ENCODE data around the gene EIF6.
"Not testable (repeated sequence)": the region's sequence is repeated elsewhere in the genome, so short reads cannot be mapped to it uniquely, and the experiment has no call there.

The EIF6 gene

DNA sequence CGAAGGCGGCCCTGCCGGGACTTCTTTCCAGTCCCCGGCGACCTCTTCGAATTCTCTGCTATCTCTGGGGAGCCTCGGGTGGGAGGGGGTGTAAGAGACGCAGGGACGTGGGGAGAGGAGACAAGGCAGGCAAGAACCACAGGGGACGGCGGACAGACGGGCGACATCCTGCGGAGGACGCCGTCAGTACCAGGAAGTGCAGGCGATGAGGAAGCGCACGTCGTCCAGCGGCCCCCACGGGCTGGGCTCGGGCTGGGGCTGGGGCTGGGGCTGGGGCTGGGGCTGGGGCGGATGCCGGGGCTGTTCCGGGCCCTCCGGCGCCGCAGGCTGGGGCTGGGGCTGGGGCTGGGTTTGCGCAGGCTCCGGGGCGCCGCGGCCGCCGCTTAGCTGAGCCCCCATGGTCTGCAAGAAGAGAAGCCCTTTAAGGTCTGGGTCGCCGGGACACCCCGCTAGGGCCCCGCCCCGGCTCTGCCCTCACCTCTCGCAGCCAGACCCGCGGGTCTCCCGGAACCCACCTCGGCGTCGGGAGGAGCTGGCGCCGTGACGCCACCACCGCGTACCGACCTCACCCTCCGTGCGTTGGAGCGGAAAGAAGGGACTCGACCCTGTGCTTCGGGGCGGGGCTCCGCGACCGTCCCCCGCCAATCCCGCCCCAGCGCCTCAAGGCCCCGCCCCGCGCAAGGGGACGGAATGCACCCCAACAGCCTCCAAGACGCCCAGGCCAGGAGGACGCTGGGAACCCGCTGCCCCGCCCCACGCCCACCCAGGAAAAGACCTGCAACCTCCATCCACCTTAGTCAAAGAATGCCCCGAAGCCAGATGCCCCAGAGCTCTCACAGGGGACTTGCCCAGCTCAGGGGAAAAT, 6.8 kb downstream of the EIF6 start, which contains the start of gene MMP24OS:
TSS of gene MMP24OS (minus strand) at position 592 of the 865 bp plus-strand sequence. CDS start at position 399, 193 bp downstream.
- peak; percentile 96 for DNase-seq

DNA sequence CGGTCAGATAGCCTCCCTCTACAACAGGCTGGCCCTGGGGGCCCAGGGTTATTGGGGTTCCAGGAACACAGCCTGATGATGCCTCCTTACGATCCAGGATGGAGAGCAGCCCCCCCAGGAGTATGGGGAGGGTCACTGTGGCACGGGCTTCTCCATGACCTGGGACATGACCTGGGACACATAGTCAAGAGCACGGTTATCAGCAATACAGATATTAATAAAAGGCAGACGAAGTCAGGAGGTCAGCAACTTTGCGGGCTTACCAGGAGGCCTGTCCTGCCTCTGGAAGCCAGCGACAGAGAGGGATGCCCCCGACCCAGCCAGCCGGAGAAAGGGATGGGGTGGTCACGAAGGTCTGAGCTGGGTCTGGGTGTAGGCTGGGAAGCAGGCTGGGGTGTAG, 7.4 kb downstream of the EIF6 start:
- no peak for DNase-seq

DNA sequence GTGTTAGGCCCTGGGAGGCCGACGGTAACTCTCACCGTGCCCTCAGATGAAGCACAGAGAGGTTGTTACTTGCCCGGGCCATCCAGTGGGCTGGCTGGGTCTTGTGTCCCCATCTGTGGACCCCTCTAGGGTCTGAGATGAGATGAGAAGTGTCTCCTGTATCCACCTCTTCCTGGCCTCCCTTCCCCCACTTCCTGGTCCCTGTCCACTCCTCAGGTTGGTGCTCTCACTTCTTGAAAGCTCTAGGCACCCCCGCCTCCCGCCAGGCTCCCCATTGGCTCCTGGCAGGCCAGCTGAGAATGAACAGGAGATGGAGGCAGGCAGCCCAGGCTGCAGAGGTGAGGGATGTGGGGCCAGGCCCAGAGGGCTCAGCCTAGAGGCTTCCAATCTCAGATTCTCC, 8.2 kb downstream of the EIF6 start:
- no peak for DNase-seq

DNA sequence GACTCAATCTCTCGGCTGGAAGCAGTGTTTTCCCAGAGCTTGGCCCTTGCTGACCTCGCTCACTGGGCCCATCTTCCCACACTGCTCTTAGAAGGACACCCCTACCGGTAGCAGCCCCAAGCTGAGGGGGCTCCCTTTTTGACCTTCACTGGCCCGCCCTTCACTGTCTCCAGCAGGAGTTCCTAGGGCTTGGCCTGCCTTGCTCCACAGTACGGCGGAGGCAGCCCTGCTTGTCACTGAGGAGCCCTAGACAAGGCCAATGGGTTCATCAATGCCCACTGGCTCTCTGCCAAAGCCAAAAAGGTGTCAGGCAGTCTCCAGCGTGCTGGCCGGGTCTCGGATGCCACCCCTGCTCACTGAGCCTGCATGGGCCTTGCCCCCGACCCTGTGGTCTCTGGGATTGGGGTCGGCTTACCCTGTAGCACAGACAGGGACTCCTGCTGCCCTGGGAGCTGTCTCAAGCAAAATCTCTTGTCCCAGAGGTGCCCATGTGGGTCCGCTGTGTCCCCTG, 8.8 kb downstream of the EIF6 start:
- DNase-seq = no peak

DNA sequence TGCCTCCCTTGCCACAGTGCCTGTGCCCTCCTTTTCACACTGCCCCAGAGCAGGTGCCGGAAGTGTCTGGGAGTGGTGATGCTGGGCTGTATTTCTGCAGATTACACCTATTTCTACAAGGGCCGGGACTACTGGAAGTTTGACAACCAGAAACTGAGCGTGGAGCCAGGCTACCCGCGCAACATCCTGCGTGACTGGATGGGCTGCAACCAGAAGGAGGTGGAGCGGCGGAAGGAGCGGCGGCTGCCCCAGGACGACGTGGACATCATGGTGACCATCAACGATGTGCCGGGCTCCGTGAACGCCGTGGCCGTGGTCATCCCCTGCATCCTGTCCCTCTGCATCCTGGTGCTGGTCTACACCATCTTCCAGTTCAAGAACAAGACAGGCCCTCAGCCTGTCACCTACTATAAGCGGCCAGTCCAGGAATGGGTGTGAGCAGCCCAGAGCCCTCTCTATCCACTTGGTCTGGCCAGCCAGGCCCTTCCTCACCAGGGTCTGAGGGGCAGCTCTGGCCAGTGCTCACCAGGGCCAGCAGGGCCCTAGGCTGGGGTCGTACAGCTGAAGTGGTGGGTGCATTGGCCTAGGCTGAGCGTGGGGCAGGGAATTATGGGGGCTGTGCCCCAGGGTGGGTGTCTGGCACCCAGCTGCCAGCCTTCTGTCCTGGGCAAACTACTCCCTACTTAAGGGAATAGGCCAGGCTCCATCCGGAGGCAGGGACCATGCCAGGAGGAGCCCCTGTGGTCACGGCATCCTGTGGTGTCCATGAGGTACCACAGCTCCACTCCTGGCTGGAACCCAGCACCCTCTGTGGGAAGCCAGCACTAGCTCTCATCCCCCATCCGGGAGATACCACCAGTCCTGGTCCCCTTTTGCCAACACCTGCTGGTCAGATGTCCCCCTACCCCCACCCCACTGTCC, 10.1 kb downstream of the EIF6 start:
- DNase-seq = no peak

DNA sequence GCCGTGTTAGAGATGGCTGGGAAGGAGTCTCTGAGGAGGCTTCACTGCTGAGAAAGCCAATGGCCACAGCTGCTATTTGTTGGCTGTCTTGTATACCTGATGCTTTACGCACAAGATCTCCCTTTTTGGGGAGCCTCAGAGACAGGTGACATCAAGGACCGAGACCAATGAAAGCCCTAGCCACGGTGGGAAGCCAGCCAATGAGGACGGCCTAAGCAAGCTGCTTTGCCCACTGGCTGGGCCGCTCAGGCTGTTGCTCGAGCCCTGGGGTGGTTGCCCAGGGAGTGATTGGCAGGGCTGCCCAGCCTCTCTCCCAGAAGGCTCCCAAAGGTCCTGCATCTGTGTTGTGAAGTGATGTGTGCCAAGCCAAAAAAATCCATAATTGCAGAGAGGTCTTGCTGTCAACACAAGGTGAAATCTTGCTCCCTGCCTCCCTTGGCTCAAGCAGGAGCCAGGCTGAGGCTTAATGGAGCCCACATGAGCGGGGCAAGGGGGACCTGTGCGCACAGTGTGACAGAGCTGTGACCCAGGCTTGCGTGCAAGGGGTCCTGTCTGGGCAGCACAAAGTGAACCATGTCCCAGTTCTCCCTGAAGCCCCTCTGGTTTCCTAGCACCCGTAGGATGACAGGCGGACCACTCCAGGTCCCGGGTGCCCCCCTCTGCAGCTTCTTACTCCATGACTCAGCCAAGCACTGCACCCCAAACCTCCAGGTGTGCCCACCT, 11.0 kb downstream of the EIF6 start:
- no peak for DNase-seq

DNA sequence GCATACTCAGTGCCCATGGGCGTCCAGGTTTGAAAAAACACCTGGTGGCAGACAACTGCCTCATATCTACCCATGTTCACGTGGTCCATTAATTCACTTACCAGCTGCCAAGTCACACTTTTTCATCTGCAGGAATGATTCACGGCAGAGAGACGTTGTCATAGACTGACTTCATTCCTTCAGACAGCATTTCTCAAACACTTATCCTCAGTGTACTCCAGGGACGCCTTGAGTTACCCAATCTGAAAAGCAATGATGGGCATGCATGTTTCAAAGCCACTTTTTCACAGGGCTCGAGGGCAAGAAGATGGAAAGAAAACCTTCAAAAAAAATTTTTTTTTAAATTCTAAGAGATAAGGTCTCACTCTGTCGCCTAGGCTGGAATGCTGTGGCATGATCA, 12.7 kb downstream of the EIF6 start:
- no peak for DNase-seq

DNA sequence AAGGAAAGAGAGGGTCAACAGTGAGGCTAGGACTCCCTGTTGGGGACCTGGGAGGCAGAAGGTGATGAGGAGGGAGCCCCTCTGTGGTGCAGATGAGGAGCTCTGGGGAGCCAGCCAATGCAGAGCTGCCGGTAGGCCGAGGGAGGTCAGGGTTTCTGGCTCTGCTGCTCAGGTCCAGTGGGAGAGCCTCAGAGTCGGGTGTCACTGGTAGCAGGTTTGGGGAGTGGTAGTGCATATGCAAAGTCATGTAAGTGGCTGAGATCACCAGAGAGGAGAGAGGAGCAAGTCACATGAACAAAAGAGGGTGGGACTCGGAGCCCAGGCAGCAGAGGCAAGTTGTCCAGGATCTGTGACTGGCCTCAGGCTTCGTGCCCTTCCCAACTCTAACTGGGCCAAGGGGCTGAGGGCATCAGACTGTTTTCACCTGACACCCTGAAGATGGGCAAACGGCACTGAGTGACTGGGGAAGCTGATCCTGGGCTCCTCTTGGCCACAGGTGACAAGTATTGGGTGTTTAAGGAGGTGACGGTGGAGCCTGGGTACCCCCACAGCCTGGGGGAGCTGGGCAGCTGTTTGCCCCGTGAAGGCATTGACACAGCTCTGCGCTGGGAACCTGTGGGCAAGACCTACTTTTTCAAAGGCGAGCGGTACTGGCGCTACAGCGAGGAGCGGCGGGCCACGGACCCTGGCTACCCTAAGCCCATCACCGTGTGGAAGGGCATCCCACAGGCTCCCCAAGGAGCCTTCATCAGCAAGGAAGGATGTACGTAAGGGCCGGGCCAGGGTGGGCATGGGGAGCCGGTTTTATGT, 13.3 kb downstream of the EIF6 start:
- DNase-seq = no peak

DNA sequence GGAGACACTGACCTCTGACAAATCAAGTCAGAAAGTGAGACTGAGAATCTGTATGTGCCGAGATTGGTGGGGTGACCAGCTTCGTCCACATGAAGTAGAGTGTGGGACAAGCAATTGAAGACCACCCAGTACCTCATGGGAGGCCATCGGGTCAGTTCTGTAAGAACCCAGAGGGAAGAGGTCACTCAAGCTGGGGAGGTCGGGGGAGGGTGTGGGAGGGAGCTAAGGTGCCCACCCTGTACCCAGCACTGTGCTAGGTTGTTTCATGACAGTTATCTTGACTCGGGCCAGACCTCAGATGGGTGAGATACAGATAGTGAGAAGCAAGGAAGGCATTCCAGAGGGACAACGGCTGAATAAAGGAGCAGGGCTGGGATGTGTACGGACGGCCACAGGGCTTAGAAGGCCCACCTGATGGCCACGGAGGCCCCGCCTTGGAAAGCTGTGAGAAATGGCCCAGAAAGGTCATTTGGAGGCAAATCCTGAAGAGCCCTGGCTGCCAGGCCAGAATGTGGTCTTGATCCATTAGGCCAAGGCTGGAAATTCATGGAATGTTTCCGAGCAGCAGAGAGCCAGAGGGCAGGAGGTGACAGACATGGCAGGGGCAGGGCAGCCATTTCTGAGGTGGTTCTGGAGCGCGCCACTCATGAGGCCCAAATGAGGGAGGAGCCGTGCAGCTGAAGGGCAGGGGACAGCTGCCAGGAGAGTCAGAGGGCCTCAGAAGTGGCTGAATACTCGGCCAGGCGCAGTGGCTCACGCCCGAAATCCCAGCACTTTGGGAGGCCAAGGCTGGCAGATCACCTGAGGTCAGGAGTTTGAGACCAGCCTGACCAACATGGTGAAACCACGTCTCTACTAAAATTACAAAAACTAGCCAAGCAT, 14.3 kb downstream of the EIF6 start:
- DNase-seq = no peak

DNA sequence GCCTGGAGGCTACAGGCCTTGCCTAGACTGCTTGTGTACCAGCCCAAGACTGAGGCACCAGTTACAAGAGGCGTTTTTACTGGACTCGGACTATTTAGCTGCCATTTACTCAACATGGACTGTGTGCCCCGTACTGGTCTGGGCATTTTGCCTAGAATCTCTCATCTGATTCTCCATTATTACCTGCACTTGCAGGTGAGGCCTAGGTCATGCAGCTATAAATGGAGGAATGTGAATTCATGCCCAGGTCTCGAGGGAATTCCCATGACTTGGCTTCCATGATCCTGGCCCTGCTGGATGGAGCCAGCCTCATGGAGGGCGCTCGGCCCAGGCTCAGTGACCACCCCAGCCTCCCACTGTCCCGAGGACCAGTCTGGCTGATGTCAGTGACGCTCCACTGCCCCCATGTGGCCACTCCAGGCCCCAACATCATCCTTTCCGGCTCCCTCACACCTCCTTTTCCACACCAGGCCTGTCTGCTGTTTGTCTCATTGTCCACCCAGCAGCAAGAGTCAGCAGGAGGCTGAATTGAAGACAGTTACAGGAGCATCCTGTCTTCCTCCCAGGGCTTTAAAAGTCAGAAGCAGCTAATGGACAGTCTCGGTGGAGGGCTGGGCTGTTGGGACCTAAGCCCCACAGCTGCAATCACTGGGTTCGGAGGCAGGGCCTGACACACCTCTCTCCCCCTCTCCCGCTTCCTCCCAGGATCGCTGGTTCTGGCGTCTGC, 15.4 kb downstream of the EIF6 start:
- peak; percentile 58 for DNase-seq

DNA sequence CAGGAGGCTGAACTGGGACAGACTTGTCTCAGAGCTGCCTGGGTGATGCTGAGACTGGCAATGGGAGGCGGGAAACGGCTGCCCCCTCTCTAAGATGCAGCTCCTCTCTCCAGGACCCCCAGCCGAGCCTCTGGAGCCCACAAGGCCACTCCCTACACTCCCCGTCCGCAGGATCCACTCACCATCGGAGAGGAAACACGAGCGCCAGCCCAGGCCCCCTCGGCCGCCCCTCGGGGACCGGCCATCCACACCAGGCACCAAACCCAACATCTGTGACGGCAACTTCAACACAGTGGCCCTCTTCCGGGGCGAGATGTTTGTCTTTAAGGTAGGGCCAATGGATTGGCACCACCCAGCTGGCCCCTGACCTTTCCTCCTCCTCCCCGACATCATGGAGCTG, 17.5 kb downstream of the EIF6 start:
- DNase-seq = no peak

DNA sequence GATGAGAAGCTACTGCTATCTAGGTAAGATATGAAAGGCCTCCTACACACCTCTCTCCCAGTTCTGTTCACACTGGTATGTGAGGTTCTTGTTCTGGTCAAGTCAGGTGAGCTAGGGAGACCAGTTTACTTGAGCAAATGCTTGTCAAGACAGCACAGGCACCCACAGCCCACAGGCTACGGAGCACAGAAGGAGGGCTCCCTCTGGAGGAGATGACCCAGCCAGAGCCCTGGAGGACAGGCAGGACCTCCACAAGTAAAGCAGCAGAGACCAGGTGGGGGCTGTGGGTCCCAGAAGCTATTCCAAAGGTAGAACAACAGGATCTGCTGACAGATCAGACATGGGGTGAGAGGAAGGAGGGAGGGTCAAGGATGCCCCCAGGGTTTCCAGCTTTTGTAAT, 19.8 kb downstream of the EIF6 start:
- DNase-seq = no peak

DNA sequence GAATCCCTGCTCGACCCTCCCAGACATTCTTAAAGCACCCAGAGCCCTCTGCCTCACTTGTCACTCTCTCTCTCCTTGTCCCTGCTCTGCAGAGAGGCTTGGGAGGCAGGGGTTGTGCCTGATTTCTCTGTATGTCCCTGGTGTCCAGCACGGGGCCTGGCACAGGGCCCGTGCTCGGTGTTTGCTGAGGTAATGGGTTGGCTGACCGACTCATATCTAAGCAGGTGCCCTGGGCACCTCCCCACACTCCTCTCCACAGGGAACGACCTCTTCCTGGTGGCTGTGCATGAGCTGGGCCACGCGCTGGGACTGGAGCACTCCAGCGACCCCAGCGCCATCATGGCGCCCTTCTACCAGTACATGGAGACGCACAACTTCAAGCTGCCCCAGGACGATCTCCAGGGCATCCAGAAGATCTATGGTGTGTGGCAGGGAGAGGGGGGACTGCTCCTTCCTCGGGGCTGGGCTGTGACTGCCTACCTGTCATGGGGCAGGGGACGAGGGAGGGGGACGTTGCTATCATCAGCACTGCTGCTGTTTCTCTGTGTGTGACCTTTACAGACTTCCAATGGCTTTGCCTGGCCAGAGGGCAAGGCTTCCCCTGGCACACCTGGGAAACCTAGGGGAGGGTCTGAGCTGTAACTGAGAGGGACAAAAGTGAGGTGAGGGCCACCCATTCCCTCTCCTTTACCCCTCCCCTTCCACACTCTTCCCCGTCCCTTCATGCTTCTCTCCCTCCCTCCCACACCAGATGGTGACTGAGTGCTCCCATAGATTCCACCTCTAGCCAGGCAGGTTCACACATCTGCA, 20.8 kb downstream of the EIF6 start:
- DNase-seq = no peak

DNA sequence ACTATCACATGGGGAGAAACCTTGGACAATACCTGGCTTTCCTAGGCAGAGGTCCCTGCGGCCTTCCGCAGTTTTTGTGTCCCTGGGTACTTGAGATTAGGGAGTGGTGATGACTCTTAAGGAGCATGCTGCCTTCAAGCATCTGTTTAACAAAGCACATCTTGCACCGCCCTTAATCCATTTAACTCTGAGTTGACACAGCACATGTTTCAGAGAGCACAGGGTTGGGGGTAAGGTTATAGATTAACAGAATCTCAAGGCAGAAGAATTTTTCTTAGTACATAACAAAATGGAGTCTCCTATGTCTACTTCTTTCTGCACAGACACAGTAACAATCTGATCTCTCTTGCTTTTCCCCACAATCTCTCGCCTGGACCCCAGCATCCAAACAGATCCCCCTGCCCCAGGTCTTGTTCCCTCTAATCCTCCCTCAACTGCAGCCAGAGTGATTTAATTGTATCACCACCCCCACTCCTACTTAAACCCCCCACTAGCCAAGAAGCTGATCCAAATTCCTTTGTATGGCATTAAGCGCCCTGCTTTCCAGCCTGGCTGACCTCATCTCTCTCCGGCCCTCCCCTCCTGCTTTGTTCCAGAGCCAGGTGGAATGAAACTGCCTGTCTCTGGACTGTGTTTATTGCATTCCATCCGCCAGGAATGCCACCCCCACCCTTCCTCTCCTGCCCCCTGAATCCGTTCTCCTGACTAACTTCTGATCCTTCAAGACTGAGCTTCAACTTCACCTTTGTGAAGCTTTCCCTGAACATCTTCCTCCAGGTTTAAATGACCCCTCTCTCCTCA, 21.6 kb downstream of the EIF6 start:
- not testable (repeated sequence) for DNase-seq

DNA sequence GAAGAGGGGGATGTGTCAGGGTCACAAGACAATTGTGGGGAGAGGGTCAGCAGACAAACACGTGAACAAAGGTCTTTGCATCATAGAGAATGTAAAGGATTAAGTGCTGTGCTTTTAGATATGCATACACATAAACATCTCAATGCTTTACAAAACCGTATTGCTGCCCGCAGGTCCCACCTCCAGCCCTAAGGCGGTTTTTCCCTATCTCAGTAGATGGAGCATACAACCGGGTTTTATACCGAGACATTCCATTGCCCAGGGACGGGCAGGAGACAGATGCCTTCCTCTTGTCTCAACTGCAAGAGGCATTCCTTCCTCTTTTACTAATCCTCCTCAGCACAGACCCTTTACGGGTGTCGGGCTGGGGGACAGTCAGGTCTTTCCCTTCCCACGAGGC, 22.3 kb downstream of the EIF6 start:
- DNase-seq = not testable (repeated sequence)

DNA sequence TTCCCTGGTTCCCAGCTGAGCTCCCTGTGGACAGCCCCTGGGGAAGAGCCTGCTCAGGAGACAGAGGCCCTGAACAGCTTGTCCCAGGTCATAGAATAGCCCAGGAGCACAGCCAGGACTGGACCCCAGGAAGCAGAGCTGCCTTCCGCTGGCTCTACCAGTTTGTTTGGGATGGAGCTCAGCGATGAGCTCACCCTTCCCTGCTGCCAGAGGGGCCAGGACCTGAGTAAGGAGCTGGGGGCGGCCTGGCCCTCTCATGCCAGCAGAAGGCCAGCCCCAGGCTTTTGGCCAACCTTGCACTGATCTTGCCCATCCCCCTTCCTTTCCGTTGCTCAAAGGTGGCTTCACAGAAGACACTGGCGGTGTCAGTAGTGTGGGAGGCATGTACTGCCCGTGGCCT, 24.1 kb downstream of the EIF6 start:
- DNase-seq = no peak

DNA sequence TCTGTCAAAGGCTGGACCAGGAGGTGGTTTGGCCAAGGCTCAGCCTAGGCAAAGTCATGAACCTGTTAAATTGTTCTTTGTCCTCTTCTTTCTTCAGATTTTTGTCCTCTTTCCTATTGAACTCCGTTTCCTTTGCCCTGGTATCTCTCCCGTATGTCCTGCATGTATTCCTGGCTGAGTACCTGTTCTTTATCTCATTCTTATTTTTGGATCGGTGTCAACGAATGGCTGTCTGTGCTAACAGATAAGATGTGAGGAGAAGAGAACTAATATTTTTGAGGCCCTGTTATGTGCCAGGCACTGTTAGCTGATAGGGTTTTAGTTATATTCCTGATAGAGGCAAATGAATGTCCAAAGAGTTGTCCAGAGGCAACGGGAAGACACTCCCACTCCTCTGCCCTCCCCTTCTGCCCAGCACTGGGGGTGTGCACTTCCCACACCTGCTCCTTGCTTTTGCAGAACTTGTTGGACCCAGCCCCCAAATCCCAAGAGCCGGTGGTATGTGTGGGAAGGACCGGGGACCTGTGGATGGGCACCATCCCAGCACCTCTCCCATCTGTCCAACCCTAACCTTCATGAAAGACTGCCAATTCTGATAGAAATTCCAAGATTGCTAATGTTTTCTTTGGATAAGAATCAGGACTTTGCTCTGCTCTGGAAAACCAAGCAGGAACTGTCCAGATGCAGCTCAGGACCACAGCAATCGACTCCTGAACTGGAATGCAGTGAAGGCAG, 27.2 kb downstream of the EIF6 start:
- DNase-seq = no peak

Measured in activated CD4-positive, alpha-beta T cell treated with anti-CD3 and anti-CD28 coated beads, Interleukin-2, amount 50 U/mL, for 16 hours (primary cell).